Liver (tissue), 3 donors: ENCODE measurements around the gene KCNJ5.

Experiments used
- CTCF ChIP-seq: fragments of 150-350 bp; IDR thresholded peaks from 2 replicates; pipeline ENCODE4 v1.5.1; 2017; ENCODE audit warnings: improper control_type of control experiment, low read depth, low read length; ENCODE audit not compliant: missing input control
- JUND ChIP-seq, 2 donors: IDR thresholded peaks; 2 replicates each; pipeline ENCODE4 v1.6.1; 2016; ENCODE audit warnings: antibody characterized with exemption in 2 of 2
- YY1 ChIP-seq: IDR thresholded peaks from 2 replicates; pipeline ENCODE4 v1.6.1; 2016; ENCODE audit warnings: antibody characterized with exemption, mild to moderate bottlenecking
- donor health status: healthy.
- donor health status: healthy.

- TF ChIP-seq CTCF (no peak), JUND (IDR thresholded peaks at IDR 0.05) (no peak), YY1 (no peak)
Measured at GRCh38 chr11:128891913-128892398, 800 bp downstream of the KCNJ5 start.
